Right atrium auricular region (tissue), 2 donors: Measurements from ENCODE around the gene MAX. TPM values are rescaled to one million over a fixed set of nuclear protein-coding genes. Genes with fewer than 3 reads are reported as not detected.
"Not testable (repeated sequence)": the region's sequence is repeated elsewhere in the genome, so short reads cannot be mapped to it uniquely, and the experiment has no call there.

ENCODE experiments used
- DNase-seq: peaks from one replicate; pipeline ENCODE4 v3.0.0-alpha.2; 2019; ENCODE audit warnings: low spot score
- H3K27ac ChIP-seq, 2 donors: fragments of 200-600 bp; sonication (generic); 1 replicate in 1 of 2; 2 replicates in 1 of 2; pipeline ENCODE4 v1.5.1; 2016 to 2019
- H3K27me3 ChIP-seq, 2 donors: fragments of 200-600 bp; sonication (generic); one replicate each; pipeline versions ENCODE4 v1.5.1 to v1.6.0; 2017 to 2019
- H3K36me3 ChIP-seq: fragments of 200-600 bp; sonication (generic); one replicate; pipeline ENCODE4 v1.5.1; 2016
- H3K4me1 ChIP-seq, 2 donors: fragments of 200-600 bp; sonication (generic); one replicate each; pipeline versions ENCODE4 v1.5.1 to v1.6.0; 2017 to 2019
- H3K4me3 ChIP-seq, 2 donors: fragments of 200-600 bp; sonication (generic); 1 replicate in 1 of 2; 2 replicates in 1 of 2; pipeline ENCODE4 v1.5.1; 2017 to 2019; ENCODE audit warnings: mild to moderate bottlenecking in 1 of 2, moderate library complexity in 1 of 2
- H3K9me3 ChIP-seq, 2 donors: fragments of 200-600 bp; sonication (generic); one replicate each; pipeline ENCODE4 v1.5.1; 2019
- total RNA-seq, 2 donors: library from RNA; depleted of rRNA; stranded (reverse); fragments of >200 nt; gene quantifications; one replicate each; pipeline ENCODE4 v1.1.0, GENCODE V29; 2016
- TF ChIP-seq, protein P1 (sequence below), 2 donors: fragments of 200-600 bp; sonication (generic); IDR thresholded peaks; one replicate each; pipeline ENCODE4 v1.5.1; 2019; ENCODE audit warnings: antibody characterized with exemption in 2 of 2

The MAX gene
- total RNA-seq, 2 donors from 2014 or later, result 37.0 to 67.5 TPM

DNA sequence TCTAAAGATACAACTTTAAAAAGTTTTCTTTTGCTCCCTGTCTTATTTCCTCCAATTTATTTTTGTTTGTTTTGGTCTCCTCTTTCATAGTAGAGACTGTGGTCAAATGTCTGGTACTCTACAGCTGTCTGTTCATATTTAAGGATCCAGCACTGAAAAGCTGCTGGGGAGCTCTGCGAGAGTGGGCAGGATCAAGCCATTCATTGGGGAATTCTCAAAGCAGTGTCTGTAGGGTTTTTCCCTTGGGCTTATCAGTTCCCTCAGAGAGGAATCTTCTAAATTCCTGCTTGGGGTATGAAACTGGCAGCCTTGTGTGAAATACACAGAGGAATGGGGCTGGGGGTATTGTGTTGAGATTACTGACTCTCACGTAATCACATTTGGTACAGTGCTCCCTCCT lies 63.4 kb downstream of the MAX start:
- Histone ChIP-seq H3K27ac (no peak overlapping the region), H3K9me3 (no peaks in the 10 kb centered on the region), H3K36me3 (peaks cover 22% of the 10 kb centered on the region), H3K27me3 (no peaks in the 10 kb centered on the region), H3K4me1 (peaks cover 0 to 17% of the 10 kb centered on the region in 2 donors), H3K4me3 (no peak overlapping the region)
- TF ChIP-seq, protein P1, sequence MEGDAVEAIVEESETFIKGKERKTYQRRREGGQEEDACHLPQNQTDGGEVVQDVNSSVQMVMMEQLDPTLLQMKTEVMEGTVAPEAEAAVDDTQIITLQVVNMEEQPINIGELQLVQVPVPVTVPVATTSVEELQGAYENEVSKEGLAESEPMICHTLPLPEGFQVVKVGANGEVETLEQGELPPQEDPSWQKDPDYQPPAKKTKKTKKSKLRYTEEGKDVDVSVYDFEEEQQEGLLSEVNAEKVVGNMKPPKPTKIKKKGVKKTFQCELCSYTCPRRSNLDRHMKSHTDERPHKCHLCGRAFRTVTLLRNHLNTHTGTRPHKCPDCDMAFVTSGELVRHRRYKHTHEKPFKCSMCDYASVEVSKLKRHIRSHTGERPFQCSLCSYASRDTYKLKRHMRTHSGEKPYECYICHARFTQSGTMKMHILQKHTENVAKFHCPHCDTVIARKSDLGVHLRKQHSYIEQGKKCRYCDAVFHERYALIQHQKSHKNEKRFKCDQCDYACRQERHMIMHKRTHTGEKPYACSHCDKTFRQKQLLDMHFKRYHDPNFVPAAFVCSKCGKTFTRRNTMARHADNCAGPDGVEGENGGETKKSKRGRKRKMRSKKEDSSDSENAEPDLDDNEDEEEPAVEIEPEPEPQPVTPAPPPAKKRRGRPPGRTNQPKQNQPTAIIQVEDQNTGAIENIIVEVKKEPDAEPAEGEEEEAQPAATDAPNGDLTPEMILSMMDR (IDR thresholded peaks at IDR 0.05), result no peak
- DNase-seq, result no peak

DNA sequence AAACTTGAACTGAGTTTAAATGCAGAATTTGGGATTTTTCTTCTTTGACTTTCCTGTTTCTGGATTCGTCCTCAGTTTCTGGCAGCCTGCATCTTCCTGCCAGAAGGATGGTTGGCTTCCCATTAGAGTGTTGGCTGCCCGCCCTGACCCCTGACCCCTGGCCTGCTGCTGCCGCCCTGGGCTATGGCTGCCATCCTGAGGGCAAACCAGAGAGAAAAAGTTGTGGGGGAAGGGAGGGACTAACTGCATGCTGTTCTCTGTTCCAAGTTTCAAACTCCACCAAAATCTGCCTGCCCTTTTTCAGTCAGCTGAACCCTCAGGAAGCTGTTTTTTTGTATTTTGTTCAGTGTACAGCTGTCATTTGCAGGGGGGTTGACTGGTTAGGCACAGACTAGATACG lies 67.3 kb downstream of the MAX start:
- H3K4me3 ChIP-seq, result no peak overlapping the region
- H3K27me3 ChIP-seq, result no peaks in the 10 kb centered on the region
- H3K27ac ChIP-seq, result peak overlapping the region; percentile 1 to 51
- DNase-seq, result no peak
- TF ChIP-seq, protein P1 (IDR thresholded peaks at IDR 0.05), result no peak
- no peaks in the 10 kb centered on the region for H3K9me3 ChIP-seq
- H3K4me1 ChIP-seq, result peaks cover 0 to 17% of the 10 kb centered on the region in 2 donors
- peaks cover 6% of the 10 kb centered on the region for H3K36me3 ChIP-seq

DNA sequence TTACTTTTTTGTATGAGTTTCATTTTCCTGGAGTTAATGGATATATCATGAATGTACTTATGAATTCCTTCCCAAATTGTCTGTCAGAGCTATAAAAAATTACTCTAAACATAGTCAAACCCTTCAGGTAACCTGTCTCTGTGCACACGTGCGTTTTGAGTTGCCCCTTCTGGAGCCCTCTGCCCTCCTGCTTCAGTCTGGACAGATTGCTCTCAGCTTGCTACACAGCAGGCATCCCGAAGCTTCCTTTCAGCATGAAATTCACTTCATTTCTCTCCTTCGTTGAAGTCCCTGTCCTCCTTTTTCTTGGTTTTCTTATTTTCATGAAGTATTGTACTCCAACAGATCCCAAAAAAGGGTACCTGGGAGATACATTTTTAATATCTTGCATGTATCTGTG lies 68.3 kb downstream of the MAX start:
- H3K4me3 ChIP-seq, result no peak overlapping the region
- no peaks in the 10 kb centered on the region for H3K27me3 ChIP-seq
- TF ChIP-seq, protein P1 (IDR thresholded peaks at IDR 0.05), result no peak
- peaks cover 6% of the 10 kb centered on the region for H3K36me3 ChIP-seq
- no peak overlapping the region for H3K27ac ChIP-seq
- H3K9me3 ChIP-seq, result no peaks in the 10 kb centered on the region
- H3K4me1 ChIP-seq, result peaks cover 0 to 17% of the 10 kb centered on the region in 2 donors
- DNase-seq, result no peak

DNA sequence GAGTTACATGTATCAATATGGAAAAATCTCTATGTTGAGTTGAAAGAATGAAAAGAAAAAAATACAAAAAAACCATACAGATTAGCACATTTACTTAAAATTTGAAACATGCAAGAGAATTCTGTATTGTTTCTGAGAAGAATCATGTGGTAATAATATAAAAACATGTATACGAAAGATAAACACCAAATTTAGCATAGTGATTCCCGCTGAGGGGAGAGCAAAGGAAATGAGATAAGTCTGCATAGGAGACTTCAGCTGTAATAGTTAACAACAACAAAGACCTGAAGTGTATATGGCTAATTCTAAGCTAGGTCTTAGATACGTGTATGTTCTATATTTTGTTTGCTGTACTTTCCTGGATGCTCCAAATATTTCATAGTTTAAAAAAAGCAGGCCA lies 69.1 kb downstream of the MAX start:
- H3K36me3 ChIP-seq, result peaks cover 6% of the 10 kb centered on the region
- TF ChIP-seq, protein P1 (IDR thresholded peaks at IDR 0.05), result no peak
- peak overlapping the region in 1 of 2 donors; percentile 81 for H3K27ac ChIP-seq
- no peaks in the 10 kb centered on the region for H3K9me3 ChIP-seq
- peaks cover 0 to 14% of the 10 kb centered on the region in 2 donors for H3K4me1 ChIP-seq
- no peak for DNase-seq
- H3K27me3 ChIP-seq, result no peaks in the 10 kb centered on the region
- H3K4me3 ChIP-seq, result no peak overlapping the region

DNA sequence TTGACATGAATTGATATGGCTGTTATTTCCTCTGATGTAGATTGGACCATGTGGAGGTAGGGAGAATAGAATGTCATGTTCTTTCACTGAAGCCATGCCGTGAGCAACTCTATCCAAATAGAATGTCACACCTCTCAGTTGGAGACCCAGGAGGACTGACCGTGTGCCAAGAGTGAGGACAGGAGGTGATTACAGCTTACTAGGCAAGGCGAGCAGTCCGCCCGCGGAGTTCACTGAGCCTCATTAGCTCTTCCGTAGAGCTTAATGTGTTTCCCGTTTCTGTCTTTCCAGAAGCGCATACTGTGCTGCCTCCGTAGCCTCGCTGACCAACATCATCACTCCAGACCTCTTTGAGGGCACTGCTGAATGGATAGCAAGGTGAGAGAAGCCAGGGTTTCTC lies 70.0 kb downstream of the MAX start:
- Histone ChIP-seq H3K27me3 (no peaks in the 10 kb centered on the region), H3K36me3 (peaks cover 6% of the 10 kb centered on the region), H3K4me3 (no peak overlapping the region), H3K4me1 (peaks cover 0 to 14% of the 10 kb centered on the region in 2 donors), H3K27ac (peak overlapping the region; percentile 52 to 81), H3K9me3 (no peaks in the 10 kb centered on the region)
- no peak for DNase-seq
- TF ChIP-seq, protein P1 (IDR thresholded peaks at IDR 0.05), result no peak

DNA sequence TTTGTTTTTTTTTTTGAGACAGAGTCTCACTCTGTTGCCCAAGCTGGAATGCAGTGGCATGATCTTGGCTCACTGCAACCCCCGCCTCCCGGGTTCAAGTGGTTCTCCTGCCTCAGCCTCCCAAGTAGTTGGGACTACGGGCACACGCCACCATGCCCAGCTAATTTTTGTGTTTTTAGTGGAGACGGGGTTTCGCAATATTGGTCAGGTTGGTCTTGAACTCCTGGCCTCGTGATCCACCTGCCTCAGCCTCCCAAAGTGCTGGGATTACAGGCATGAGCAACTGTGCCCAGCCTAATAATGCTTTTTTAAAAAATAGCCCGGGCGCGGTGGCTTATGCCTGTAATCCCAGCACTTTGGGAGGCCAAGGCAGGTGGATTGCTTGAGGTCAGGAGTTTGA lies 71.0 kb downstream of the MAX start:
- Histone ChIP-seq H3K4me1 (peaks cover 0 to 14% of the 10 kb centered on the region in 2 donors), H3K27ac (peak overlapping the region; percentile 52 to 81)
- not testable (repeated sequence) for H3K36me3 ChIP-seq, DNase-seq, H3K9me3 ChIP-seq, H3K4me3 ChIP-seq, H3K27me3 ChIP-seq
